HG02759 (cell line): ENCODE measurements around the gene FHIT.

Experiments
- ATAC-seq: cut with Tn5 transposase; IDR thresholded peaks from one replicate; pipeline ENCODE4 v1.9.1; 2021; ENCODE audit warnings: mild to moderate bottlenecking, moderate library complexity; ENCODE audit not compliant: unreplicated experiment

Gene FHIT

GRCh38 chr3:59877263-59878037 lies 1373.8 kb downstream of the FHIT start:
- ATAC-seq = no peak

DNA sequence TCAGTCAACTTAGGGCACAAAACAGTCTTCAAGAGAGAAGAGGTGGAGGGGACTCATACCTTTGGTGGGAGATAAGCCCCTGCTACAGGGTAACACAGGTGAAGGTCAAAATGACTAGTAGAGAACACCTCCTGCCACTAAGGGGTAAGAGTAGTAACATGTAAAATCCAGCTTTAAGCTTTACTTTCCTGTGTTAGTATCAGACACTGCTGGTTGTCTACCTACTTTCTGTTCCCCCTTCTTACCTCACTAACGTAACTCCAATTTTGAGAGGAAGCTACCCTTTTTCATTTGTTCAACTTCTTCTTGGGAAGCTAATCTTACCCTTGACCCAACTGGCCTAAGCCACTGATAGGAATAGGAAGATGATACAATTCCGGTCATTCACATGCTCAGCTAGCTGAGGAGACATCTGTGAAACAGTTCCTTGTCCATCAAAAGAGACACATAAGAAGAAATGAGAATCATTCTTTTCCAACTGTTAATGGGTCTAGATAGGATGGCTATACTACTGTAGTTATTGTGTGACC lies 1374.7 kb downstream of the FHIT start:
- no peak for ATAC-seq

DNA sequence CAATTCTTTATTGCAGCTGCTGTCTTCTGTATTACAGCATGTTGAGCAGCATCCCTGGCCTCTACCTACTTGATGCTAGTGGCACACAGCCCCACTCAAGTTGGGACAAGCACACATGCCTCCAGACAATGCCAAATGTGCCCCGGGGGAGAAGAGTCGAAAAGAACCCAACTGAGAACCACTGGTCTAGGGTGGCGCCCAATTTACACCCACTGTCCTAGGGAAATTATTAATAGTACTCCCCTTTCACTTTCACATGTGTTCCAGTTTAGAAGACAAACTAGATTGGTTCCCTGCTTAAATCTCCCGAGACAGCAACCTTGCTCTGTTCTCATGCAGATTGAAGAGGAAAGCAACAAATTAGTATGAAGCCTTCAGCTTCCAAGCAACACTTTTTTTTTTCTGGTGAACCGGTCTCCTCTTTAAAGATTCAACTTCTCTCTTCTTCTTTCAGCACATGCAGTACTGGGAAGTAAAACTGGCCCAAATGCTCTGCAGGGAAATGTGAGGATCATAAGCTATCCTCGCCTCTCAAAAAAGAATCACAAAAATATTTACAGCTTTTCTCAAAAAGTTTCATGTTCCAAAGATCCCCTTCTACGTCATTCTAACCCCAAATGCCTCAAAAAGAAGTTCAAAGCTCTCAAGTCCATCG lies 1377.5 kb downstream of the FHIT start:
- ATAC-seq = peak; percentile 74

DNA sequence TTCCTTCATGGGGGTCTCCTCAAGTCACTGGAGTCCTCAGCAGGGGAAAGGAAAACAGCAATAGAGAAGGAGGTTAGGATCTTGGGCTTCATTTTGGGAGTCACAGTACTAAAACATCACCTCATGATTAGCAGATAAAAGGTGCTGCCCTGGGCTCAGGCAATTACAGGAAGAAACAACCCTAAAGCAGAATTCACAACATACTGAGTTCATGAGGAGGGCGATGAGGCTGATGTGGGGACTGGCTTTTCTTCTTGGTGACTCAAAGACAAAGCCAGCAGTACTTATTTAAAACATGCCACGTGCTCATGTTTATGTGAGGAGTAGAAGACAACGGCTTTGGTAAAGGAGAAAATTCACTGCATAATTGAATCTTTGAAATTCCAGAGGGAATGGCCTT lies 1379.1 kb downstream of the FHIT start:
- no peak for ATAC-seq

GRCh38 chr3:59867185-59868002 lies 1383.9 kb downstream of the FHIT start:
- ATAC-seq = no peak

DNA sequence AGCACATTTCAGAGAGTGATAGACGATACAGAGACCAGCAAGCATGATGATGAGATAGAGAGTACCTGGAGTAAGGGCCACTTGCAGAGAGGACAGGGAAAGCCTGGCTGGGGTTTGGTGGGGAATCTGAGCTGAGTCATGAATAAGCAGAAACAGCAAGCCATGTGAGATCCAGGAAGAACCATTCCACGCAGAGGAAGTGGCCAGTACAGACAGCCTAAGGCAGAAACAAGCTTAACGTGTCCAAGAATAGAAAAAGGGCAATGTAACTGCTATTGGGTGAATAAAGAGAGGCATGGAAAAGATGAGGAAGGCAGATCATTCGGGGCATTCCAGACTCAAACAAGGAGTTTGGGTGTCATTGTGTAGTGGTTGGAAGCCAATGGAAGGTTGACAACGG lies 1385.2 kb downstream of the FHIT start:
- no peak for ATAC-seq

GRCh38 chr3:59865351-59865750 lies 1385.9 kb downstream of the FHIT start:
- no peak for ATAC-seq

GRCh38 chr3:59862686-59863085 lies 1388.6 kb downstream of the FHIT start:
- no peak for ATAC-seq

DNA sequence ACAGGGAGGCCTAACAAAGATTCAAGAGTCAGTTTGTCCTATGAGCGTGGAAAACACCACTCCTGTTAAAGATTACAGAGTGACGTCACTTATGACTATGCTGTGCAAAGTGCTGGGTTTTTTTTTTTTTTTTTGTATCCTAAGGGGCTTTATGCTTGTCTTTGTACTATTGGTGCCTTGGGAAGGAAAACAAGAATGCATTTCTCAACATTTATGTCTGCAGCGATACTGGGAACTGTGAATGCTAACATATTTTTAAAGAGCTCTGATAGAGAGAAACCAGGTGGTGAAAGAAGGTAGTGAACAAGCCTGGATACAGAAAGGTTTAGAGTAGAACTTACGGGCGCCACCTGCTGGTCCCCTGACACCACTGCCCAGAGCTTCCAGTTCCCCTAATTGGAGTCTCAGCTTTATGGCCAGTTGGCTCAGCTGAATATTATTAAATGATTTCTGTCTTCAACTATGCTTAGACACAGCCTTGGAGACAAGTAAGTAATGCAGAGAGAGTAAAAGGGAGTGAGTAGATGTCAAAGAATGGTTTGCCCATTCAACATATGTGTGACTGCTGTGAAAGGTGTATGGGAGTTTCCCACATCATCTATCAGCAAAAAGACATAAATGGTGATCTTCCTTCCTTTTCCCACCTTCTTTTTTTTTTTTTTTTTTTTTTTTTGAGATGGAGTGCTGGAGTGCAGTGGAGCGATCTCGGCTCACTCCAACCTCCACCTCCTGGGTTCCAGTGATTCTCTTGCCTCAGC lies 1393.5 kb downstream of the FHIT start:
- ATAC-seq = peak; percentile 97

GRCh38 chr3:59856934-59857460 lies 1394.3 kb downstream of the FHIT start:
- ATAC-seq = peak; percentile 6

DNA sequence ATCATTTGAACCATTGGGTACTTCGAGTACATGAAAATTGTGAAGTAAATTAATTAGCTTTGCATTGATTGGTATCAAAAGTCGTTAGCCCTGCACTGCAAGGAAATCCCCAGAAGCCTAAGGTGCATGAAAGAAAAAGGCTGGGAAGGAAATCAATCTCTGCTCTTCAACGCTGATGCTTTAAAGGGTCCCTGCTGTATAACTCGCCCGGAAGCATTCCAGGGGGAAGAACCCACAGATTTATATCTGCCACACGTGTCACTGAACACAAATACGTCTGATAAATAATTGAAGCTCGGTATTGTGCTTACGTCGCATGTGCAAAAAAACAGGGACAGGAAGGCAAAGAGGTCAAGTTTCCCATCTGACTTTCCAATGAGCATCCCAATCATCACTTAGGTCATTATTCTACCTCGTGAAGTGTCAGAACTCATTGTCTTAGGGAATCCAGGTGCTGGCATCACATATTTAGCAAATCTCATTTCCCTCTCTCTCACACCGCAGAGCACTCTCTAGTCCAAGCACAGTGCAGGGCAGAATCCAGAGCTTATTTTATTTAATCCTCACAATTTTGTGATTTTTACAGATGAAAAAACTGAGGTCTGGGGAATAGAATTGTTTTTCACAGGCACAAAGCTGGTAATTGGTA lies 1397.1 kb downstream of the FHIT start:
- ATAC-seq = no peak

DNA sequence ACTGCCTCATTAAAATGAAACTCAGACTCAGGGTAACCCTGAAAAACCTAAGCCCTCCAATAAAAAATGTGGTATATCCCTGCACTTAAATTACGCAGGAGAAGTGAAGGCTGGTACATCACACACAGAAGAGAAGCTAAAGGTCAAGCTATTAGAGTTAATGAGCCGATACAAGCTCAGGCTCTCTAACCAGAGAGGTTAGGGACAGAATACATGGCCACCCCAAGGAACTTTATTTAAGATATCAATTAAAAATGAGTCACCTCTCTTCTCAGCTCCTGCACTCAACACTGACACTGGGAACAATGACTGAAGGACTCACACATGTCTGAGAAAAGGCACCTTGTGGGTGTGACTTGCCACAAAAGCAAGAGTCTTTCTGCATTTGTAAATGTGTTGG lies 1400.8 kb downstream of the FHIT start:
- ATAC-seq = no peak

- no peak for ATAC-seq
Observed at GRCh38 chr3:59845386-59845785, 1405.9 kb downstream of the FHIT start.

- ATAC-seq = no peak
Observed at GRCh38 chr3:59843821-59844220, 1407.4 kb downstream of the FHIT start.

GRCh38 chr3:59839810-59840515 lies 1411.3 kb downstream of the FHIT start:
- ATAC-seq = peak; percentile 97

GRCh38 chr3:59839283-59839682 lies 1412.0 kb downstream of the FHIT start:
- peak; percentile 2 for ATAC-seq

- ATAC-seq = no peak
Observed at GRCh38 chr3:59836531-59836930, 1414.7 kb downstream of the FHIT start.

- ATAC-seq = no peak
Observed at GRCh38 chr3:59832702-59833101, 1418.5 kb downstream of the FHIT start.

GRCh38 chr3:59832241-59832640 lies 1419.0 kb downstream of the FHIT start:
- ATAC-seq = no peak
